OCI-LY1 (cell line): ENCODE results near the gene AMZ1.

Experiments
- H2AFZ ChIP-seq: fragments of 200-600 bp; sonication (generic), shearing (Covaris generic); 2 replicates; pipeline ENCODE4 v1.6.0; 2014; ENCODE audit warnings: antibody characterized with exemption, mild to moderate bottlenecking, low read length
- H3F3A ChIP-seq: fragments of 200-600 bp; sonication (generic), shearing (Covaris generic); 2 replicates; pipeline ENCODE4 v1.6.0; 2014; ENCODE audit warnings: mild to moderate bottlenecking, antibody characterized with exemption, low read length, moderate library complexity; ENCODE audit not compliant: insufficient read depth
- H3K27ac ChIP-seq: fragments of 200-600 bp; sonication (generic); 2 replicates; pipeline ENCODE4 v1.5.1; 2014; ENCODE audit warnings: low read length, mixed run types, mild to moderate bottlenecking, low read depth; ENCODE audit not compliant: poor library complexity, severe bottlenecking
- H3K27me3 ChIP-seq: fragments of 200-600 bp; sonication (generic); 2 replicates; pipeline ENCODE4 v1.6.0; 2014; ENCODE audit warnings: antibody characterized with exemption, mild to moderate bottlenecking, low read length, moderate library complexity; ENCODE audit not compliant: insufficient read depth
- H3K36me3 ChIP-seq: fragments of 200-600 bp; sonication (generic); 2 replicates; pipeline ENCODE4 v1.6.1; 2014; ENCODE audit warnings: mild to moderate bottlenecking, antibody characterized with exemption, low read length, moderate library complexity, mixed read lengths; ENCODE audit not compliant: insufficient read depth
- H3K4me1 ChIP-seq: fragments of 200-600 bp; sonication (generic); 2 replicates; pipeline ENCODE4 v1.5.1; 2014; ENCODE audit warnings: mild to moderate bottlenecking, low read length, moderate library complexity; ENCODE audit not compliant: insufficient read depth, severe bottlenecking
- H3K4me2 ChIP-seq: fragments of 200-600 bp; sonication (generic), shearing (Covaris generic); 2 replicates; pipeline ENCODE4 v1.6.1; 2014; ENCODE audit warnings: low read length
- H3K4me3 ChIP-seq: fragments of 200-600 bp; sonication (generic); 2 replicates; pipeline ENCODE4 v1.5.1; 2014; ENCODE audit warnings: low read length, low read depth, mild to moderate bottlenecking, mixed read lengths; ENCODE audit not compliant: poor library complexity, severe bottlenecking
- H3K79me2 ChIP-seq: fragments of 200-600 bp; shearing (Covaris generic); 2 replicates; pipeline ENCODE4 v1.6.1; 2016; ENCODE audit warnings: mixed run types, low read length, mixed read lengths; ENCODE audit not compliant: insufficient read depth
- H3K9ac ChIP-seq: fragments of 200-600 bp; sonication (generic), shearing (Covaris generic); 2 replicates; pipeline ENCODE4 v1.6.1; 2014; ENCODE audit warnings: mild to moderate bottlenecking, low read length, mixed read lengths
- H3K9me2 ChIP-seq: fragments of 200-600 bp; sonication (generic), shearing (Covaris generic); 2 replicates; pipeline ENCODE4 v1.6.1; 2014; ENCODE audit warnings: low read depth, mild to moderate bottlenecking, low read length, mixed read lengths
- H3K9me3 ChIP-seq: fragments of 200-600 bp; shearing (Covaris generic); 2 replicates; pipeline ENCODE4 v1.6.1; 2014; ENCODE audit warnings: low read length, mixed read lengths
- H4K20me1 ChIP-seq: fragments of 200-600 bp; sonication (generic), shearing (Covaris generic); 2 replicates; pipeline ENCODE4 v1.6.0; 2016; ENCODE audit warnings: mild to moderate bottlenecking, low read length; ENCODE audit not compliant: insufficient read depth
- CTCF ChIP-seq: fragments of 200-600 bp; sonication (generic), shearing (Covaris generic); IDR thresholded peaks from 2 replicates; pipeline ENCODE4 v1.5.1; 2017; ENCODE audit warnings: mild to moderate bottlenecking, antibody characterized with exemption, low read length, moderate library complexity, mixed read lengths
- EZH2 ChIP-seq: fragments of 200-600 bp; sonication (generic), shearing (Covaris generic); IDR thresholded peaks from 2 replicates; pipeline ENCODE4 v1.8.0; 2017; ENCODE audit warnings: borderline replicate concordance, mixed run types, mild to moderate bottlenecking, antibody characterized with exemption, low read length, moderate library complexity, mixed read lengths

Gene AMZ1

GRCh38 chr7:2641406-2642393 lies 46.3 kb upstream of the AMZ1 start:
- no peaks in the 10 kb centered on the region for H4K20me1 ChIP-seq
- no peaks in the 10 kb centered on the region for H3K9me3 ChIP-seq
- no peaks in the 10 kb centered on the region for H3K36me3 ChIP-seq
- H3K27me3 ChIP-seq = peaks cover 10% of the 10 kb centered on the region; the same call in 1 of the 2 replicates
- H3K4me3 ChIP-seq = no peak overlapping the region
- no peaks in the 10 kb centered on the region for H3K79me2 ChIP-seq
- peak overlapping the region; percentile 15; the same call in 1 of the 2 replicates for H3K4me2 ChIP-seq
- peaks cover 33% of the 10 kb centered on the region for H3K4me1 ChIP-seq
- H3K9me2 ChIP-seq = no peaks in the 10 kb centered on the region
- TF ChIP-seq EZH2 (no peak), CTCF (no peak)
- H2AFZ ChIP-seq = no peak overlapping the region
- H3K27ac ChIP-seq = no peak overlapping the region
- H3K9ac ChIP-seq = no peak overlapping the region
- no peaks in the 10 kb centered on the region for H3F3A ChIP-seq

GRCh38 chr7:2643386-2644219 lies 44.4 kb upstream of the AMZ1 start:
- no peak overlapping the region for H3K4me2 ChIP-seq
- H3K4me3 ChIP-seq = no peak overlapping the region
- no peaks in the 10 kb centered on the region for H4K20me1 ChIP-seq
- no peak overlapping the region for H3K27ac ChIP-seq
- H3K4me1 ChIP-seq = peaks cover 34% of the 10 kb centered on the region
- H3K9me2 ChIP-seq = no peaks in the 10 kb centered on the region
- no peaks in the 10 kb centered on the region for H3F3A ChIP-seq
- no peak for TF ChIP-seq EZH2
- TF ChIP-seq CTCF = peak; percentile 69
- H3K9me3 ChIP-seq = no peaks in the 10 kb centered on the region
- H3K9ac ChIP-seq = no peak overlapping the region
- no peaks in the 10 kb centered on the region for H3K36me3 ChIP-seq
- peaks cover 4% of the 10 kb centered on the region; the same call in 1 of the 2 replicates for H3K27me3 ChIP-seq
- H3K79me2 ChIP-seq = no peaks in the 10 kb centered on the region
- no peak overlapping the region for H2AFZ ChIP-seq

GRCh38 chr7:2644220-2644561 lies 43.8 kb upstream of the AMZ1 start:
- H3F3A ChIP-seq = no peaks in the 10 kb centered on the region
- no peak overlapping the region for H3K27ac ChIP-seq
- H3K79me2 ChIP-seq = no peaks in the 10 kb centered on the region
- no peak overlapping the region for H3K4me2 ChIP-seq
- no peaks in the 10 kb centered on the region for H3K9me3 ChIP-seq
- peaks cover 4% of the 10 kb centered on the region; the same call in 1 of the 2 replicates for H3K27me3 ChIP-seq
- no peaks in the 10 kb centered on the region for H3K36me3 ChIP-seq
- H2AFZ ChIP-seq = no peak overlapping the region
- no peaks in the 10 kb centered on the region for H4K20me1 ChIP-seq
- H3K9me2 ChIP-seq = no peaks in the 10 kb centered on the region
- H3K9ac ChIP-seq = no peak overlapping the region
- TF ChIP-seq CTCF (no peak), EZH2 (no peak)
- no peak overlapping the region for H3K4me3 ChIP-seq
- peaks cover 34% of the 10 kb centered on the region for H3K4me1 ChIP-seq
